Kidney tubule cell (primary cell): ENCODE measurements around the gene SBK1.

Experiments
- DNase-seq: peaks from one replicate; pipeline ENCODE4 v3.0.0-alpha.2; 2018; ENCODE audit warnings: low spot score

Gene SBK1

GRCh38 chr16:28282045-28282444 lies 10.3 kb upstream of the SBK1 start:
- DNase-seq = no peak

- DNase-seq = no peak
Measured at GRCh38 chr16:28283173-28283572, 9.2 kb upstream of the SBK1 start.

GRCh38 chr16:28283798-28284577 lies 8.3 kb upstream of the SBK1 start:
- no peak for DNase-seq

- no peak for DNase-seq
Measured at GRCh38 chr16:28285649-28286048, 6.7 kb upstream of the SBK1 start.

GRCh38 chr16:28288114-28288513 lies 4.2 kb upstream of the SBK1 start:
- no peak for DNase-seq

- no peak for DNase-seq
Measured at GRCh38 chr16:28289048-28289447, 3.3 kb upstream of the SBK1 start.

GRCh38 chr16:28289939-28290858 lies 2.1 kb upstream of the SBK1 start:
- no peak for DNase-seq

- DNase-seq = no peak
Measured at GRCh38 chr16:28290859-28291254, 1.5 kb upstream of the SBK1 start.

GRCh38 chr16:28292731-28293600 lies 641 bp downstream of the SBK1 start:
- peak; percentile 16 for DNase-seq

- DNase-seq = no peak
Measured at GRCh38 chr16:28293601-28293960, 1.3 kb downstream of the SBK1 start.

GRCh38 chr16:28294201-28294600 lies 1.9 kb downstream of the SBK1 start:
- no peak for DNase-seq

- no peak for DNase-seq
Measured at GRCh38 chr16:28295276-28295675, 3.0 kb downstream of the SBK1 start.

- no peak for DNase-seq
Measured at GRCh38 chr16:28297308-28297707, 5.0 kb downstream of the SBK1 start.

- DNase-seq = no peak
Measured at GRCh38 chr16:28297784-28298510, 5.6 kb downstream of the SBK1 start.

GRCh38 chr16:28298511-28298878 lies 6.2 kb downstream of the SBK1 start:
- DNase-seq = no peak

GRCh38 chr16:28300327-28300726 lies 8.0 kb downstream of the SBK1 start:
- DNase-seq = no peak

GRCh38 chr16:28301154-28301553 lies 8.8 kb downstream of the SBK1 start:
- no peak for DNase-seq

GRCh38 chr16:28301620-28302019 lies 9.3 kb downstream of the SBK1 start:
- DNase-seq = no peak

- no peak for DNase-seq
Measured at GRCh38 chr16:28303132-28303531, 10.8 kb downstream of the SBK1 start.

- DNase-seq = peak; percentile 5
Measured at GRCh38 chr16:28304214-28304613, 11.9 kb downstream of the SBK1 start.

- no peak for DNase-seq
Measured at GRCh38 chr16:28307936-28308335, 15.6 kb downstream of the SBK1 start.
